K562 (cell line): ENCODE measurements around the gene ZNF284. TPM values are rescaled to one million over a fixed set of nuclear protein-coding genes. Genes with fewer than 3 reads are reported as not detected.
A peak's percentile ranks its signal among the peaks of the same experiment; 100 is the strongest.

ENCODE experiments used
- ARID3B ChIP-seq: fragments of 250-450 bp; sonication (Bioruptor Pico); IDR thresholded peaks from 2 replicates; pipeline ENCODE4 v1.4.0; 2020; ENCODE audit warnings: borderline replicate concordance
- ATF3 ChIP-seq, 2 experiments: fragments of 450-650 bp in 1 of 2; sonication (generic) in 1 of 2; formaldehyde crosslinking in 1 of 2; IDR thresholded peaks in 1 of 2; conservative IDR thresholded peaks in 1 of 2; 2 replicates each; pipeline versions ENCODE4 v1.6.1 to v1.8.1; 2016 to 2023; ENCODE audit warnings: mild to moderate bottlenecking in 2 of 2, moderate library complexity in 2 of 2, inconsistent platforms in 1 of 2, missing genetic modification reagents in 1 of 2
- BCOR ChIP-seq: fragments of 450-650 bp; IDR thresholded peaks from 2 replicates; pipeline ENCODE4 v1.6.1; 2016
- CBFA2T2 ChIP-seq: fragments of 450-650 bp; conservative IDR thresholded peaks from 2 replicates; pipeline ENCODE4 v1.6.1; 2017; ENCODE audit warnings: mild to moderate bottlenecking
- CBX8 ChIP-seq: fragments of 200-600 bp; sonication (generic); IDR thresholded peaks from 2 replicates; pipeline ENCODE4 v1.6.1; 2012; ENCODE audit warnings: borderline replicate concordance, mixed run types, low read depth, mild to moderate bottlenecking, moderate library complexity, mixed read lengths, low read length, control low read depth, inconsistent platforms; ENCODE audit not compliant: poor library complexity, severe bottlenecking; ENCODE audit errors: extremely low read depth
- CXXC5 ChIP-seq: fragments of 250-450 bp; sonication (Bioruptor Pico); IDR thresholded peaks from 2 replicates; pipeline ENCODE4 v1.8.0; 2022; ENCODE audit warnings: inconsistent platforms, mild to moderate bottlenecking, moderate library complexity
- DMBX1 ChIP-seq: fragments of 250-450 bp; sonication (Bioruptor Pico); IDR thresholded peaks from 2 replicates; pipeline ENCODE4 v1.8.0; 2022; ENCODE audit warnings: inconsistent platforms, mild to moderate bottlenecking, moderate library complexity, borderline replicate concordance
- E2F3 ChIP-seq: fragments of 250-450 bp; sonication (Bioruptor Pico); IDR thresholded peaks from 2 replicates; pipeline ENCODE4 v1.4.0; 2020; ENCODE audit warnings: mild to moderate bottlenecking
- E2F6 ChIP-seq, 2 experiments: IDR thresholded peaks; 2 replicates each; pipeline ENCODE4 v1.6.1; 2011; ENCODE audit warnings: borderline replicate concordance in 1 of 2, control low read depth in 1 of 2, low read depth in 1 of 2, low read length in 1 of 2, mild to moderate bottlenecking in 1 of 2, mixed read lengths in 1 of 2, moderate library complexity in 1 of 2; ENCODE audit not compliant: insufficient read depth in 1 of 2, insufficient read length in 1 of 2, poor library complexity in 1 of 2, severe bottlenecking in 1 of 2; ENCODE audit errors: extremely low read depth in 1 of 2
- ELF2 ChIP-seq: fragments of 250-450 bp; sonication (Bioruptor Pico); IDR thresholded peaks from 2 replicates; pipeline ENCODE4 v1.5.0; 2021; ENCODE audit warnings: mild to moderate bottlenecking
- GATAD2B ChIP-seq: fragments of 450-650 bp; IDR thresholded peaks from 2 replicates; pipeline ENCODE4 v1.6.1; 2017; ENCODE audit warnings: mild to moderate bottlenecking, borderline replicate concordance
- IRF1 ChIP-seq: sonication (generic); formaldehyde crosslinking; IDR thresholded peaks from 2 replicates; pipeline ENCODE4 v1.8.0; 2022; ENCODE audit warnings: missing genetic modification reagents, mild to moderate bottlenecking, borderline replicate concordance
- KDM5B ChIP-seq: fragments of 200-600 bp; sonication (generic); IDR thresholded peaks from 2 replicates; pipeline ENCODE4 v1.6.1; 2012; ENCODE audit warnings: low read depth, mild to moderate bottlenecking, moderate library complexity, low read length, control low read depth, inconsistent platforms; ENCODE audit not compliant: insufficient replicate concordance
- MCM3 ChIP-seq: fragments of 450-650 bp; IDR thresholded peaks from 2 replicates; pipeline ENCODE4 v1.6.1; 2016
- POLR2AphosphoS5 ChIP-seq: IDR thresholded peaks from 2 replicates; pipeline ENCODE4 v1.6.1; 2011; ENCODE audit warnings: mild to moderate bottlenecking, low read depth, low read length, moderate library complexity; ENCODE audit not compliant: control insufficient read depth, insufficient read depth
- RUNX1 ChIP-seq: sonication (generic); IDR thresholded peaks from 2 replicates; pipeline ENCODE4 v1.6.1; 2016; ENCODE audit warnings: antibody characterized with exemption, low read depth
- SAFB2 ChIP-seq: fragments of 200-400 bp; formaldehyde crosslinking; IDR thresholded peaks from 2 replicates; pipeline ENCODE4 v1.6.1; 2018; ENCODE audit warnings: borderline replicate concordance, low read length, low read depth, moderate library complexity; ENCODE audit not compliant: severe bottlenecking
- SAP30 ChIP-seq: fragments of 200-600 bp; sonication (generic); IDR thresholded peaks from 2 replicates; pipeline ENCODE4 v1.6.1; 2012; ENCODE audit warnings: borderline replicate concordance, low read depth, mild to moderate bottlenecking, moderate library complexity, low read length, control low read depth, inconsistent platforms; ENCODE audit not compliant: insufficient read depth, poor library complexity, severe bottlenecking
- SMAD1 ChIP-seq: fragments of 150-350 bp; IDR thresholded peaks from 2 replicates; pipeline ENCODE4 v1.6.1; 2014; ENCODE audit warnings: low read length, low read depth; ENCODE audit not compliant: partially characterized antibody
- ZEB2 ChIP-seq: fragments of 450-650 bp; IDR thresholded peaks from 2 replicates; pipeline ENCODE4 v1.6.1; 2016
- ZNF232 ChIP-seq: sonication (generic); formaldehyde crosslinking; IDR thresholded peaks from 2 replicates; pipeline ENCODE4 v1.8.0; 2022; ENCODE audit warnings: mild to moderate bottlenecking, missing genetic modification reagents
- ZNF316 ChIP-seq: fragments of 450-650 bp; IDR thresholded peaks from 2 replicates; pipeline ENCODE4 v1.6.1; 2016
- ZNF324 ChIP-seq: fragments of 250-450 bp; sonication (Bioruptor Pico); IDR thresholded peaks from 2 replicates; pipeline ENCODE4 v1.4.0; 2020; ENCODE audit warnings: mild to moderate bottlenecking
- ZNF75A ChIP-seq: fragments of 450-650 bp; formaldehyde crosslinking; IDR thresholded peaks from 2 replicates; pipeline ENCODE4 v1.4.0; 2020; ENCODE audit warnings: mild to moderate bottlenecking
- polyA plus RNA-seq, 8 experiments: library from polyadenylated mRNA; depleted of rRNA in 4 of 8; stranded (reverse) in 5 of 8; unstranded in 3 of 8; fragments of >200 nt; fragmentation: Nextera tagmentation in 2 of 8; fragmentation: Illumina TruSeq in 1 of 8; extraction: Ambion mirVana in 2 of 8; extraction: Trizol in 1 of 8; gene quantifications; 2 replicates each; pipeline versions ENCODE4 v1.2.1 to v1.2.3, GENCODE V29; 2011 to 2014; ENCODE audit warnings: inconsistent platforms in 1 of 8, missing spikeins in 1 of 8
- total RNA-seq, 7 experiments: library from RNA; depleted of rRNA in 6 of 7; stranded (reverse); fragments of >200 nt in 6 of 7; fragmentation: Illumina TruSeq in 2 of 7; extraction: Trizol in 2 of 7; gene quantifications; 2 replicates each; pipeline versions ENCODE4 v1.2.1 to v1.2.3, GENCODE V29; 2011 to 2021; ENCODE audit warnings: low replicate concordance in 1 of 7

The ZNF284 gene
- total and polyA plus RNA-seq, 9 of the 15 experiments (the other 6 are each of a cell fraction or from before 2014, with no cell fraction given), result 0.07 to 0.24 (median 0.20) TPM

- no peak for TF ChIP-seq E2F6 (IDR thresholded peaks at IDR 0.05; ENCODE audit: borderline replicate concordance in 1 of 2, extremely low read depth in 1 of 2, insufficient read depth in 1 of 2, insufficient read length in 1 of 2, low read depth in 1 of 2, low read length in 1 of 2, poor library complexity in 1 of 2, severe bottlenecking in 1 of 2)
- TF ChIP-seq E2F3 (CRISPR knock-in tag), result no peak
- no peak for TF ChIP-seq CBX8
- TF ChIP-seq GATAD2B, result no peak
- no peak for TF ChIP-seq SAP30
- TF ChIP-seq CXXC5 (CRISPR knock-in tag), result peak; percentile 82
- no peak for TF ChIP-seq ZNF316
- TF ChIP-seq RUNX1, result no peak
- peak; percentile 79 for TF ChIP-seq KDM5B
- peak; percentile 56; the same call in 1 of the 2 replicates for TF ChIP-seq POLR2AphosphoS5
- no peak for TF ChIP-seq CBFA2T2
- TF ChIP-seq ATF3 (IDR thresholded peaks at IDR 0.05), result no peak
- no peak for TF ChIP-seq ATF3 (CRISPR knock-in tag; conservative IDR thresholded peaks at IDR 0.05)
- no peak for TF ChIP-seq ARID3B (CRISPR knock-in tag)
- no peak for TF ChIP-seq IRF1 (CRISPR knock-in tag)
- no peak for TF ChIP-seq ZNF324 (CRISPR knock-in tag)
- TF ChIP-seq ZNF75A (CRISPR knock-in tag), result no peak
- no peak; the same call in 1 of the 2 replicates for TF ChIP-seq BCOR
- no peak for TF ChIP-seq SAFB2
- no peak; the same call in 1 of the 2 replicates for TF ChIP-seq ELF2 (CRISPR knock-in tag)
- peak; percentile 67; the same call in 1 of the 2 replicates for TF ChIP-seq DMBX1 (CRISPR knock-in tag)
- no peak for TF ChIP-seq ZEB2
- TF ChIP-seq ZNF232 (CRISPR knock-in tag), result no peak
- no peak for TF ChIP-seq SMAD1
- TF ChIP-seq MCM3, result no peak
Observed at GRCh38 chr19:44113138-44113783, 41.3 kb downstream of the ZNF284 start, which contains the start of gene ZNF225 (continued).
